HL-60 (cell line): ENCODE results near the gene DCDC2C.

ENCODE experiments used
- CTCF ChIP-seq: IDR thresholded peaks from one replicate; pipeline ENCODE4 v1.5.1; 2011; ENCODE audit warnings: low read length, control low read depth, inconsistent platforms; ENCODE audit not compliant: insufficient read depth
- GABPA ChIP-seq: IDR thresholded peaks from 2 replicates; pipeline ENCODE4 v1.6.1; 2012; ENCODE audit warnings: low read depth
- POLR2AphosphoS5 ChIP-seq: IDR thresholded peaks from 2 replicates; pipeline ENCODE4 v1.6.1; 2012; ENCODE audit warnings: low read depth
- SPI1 ChIP-seq: IDR thresholded peaks from 2 replicates; pipeline ENCODE4 v1.6.1; 2012; ENCODE audit warnings: low read depth, mild to moderate bottlenecking, borderline replicate concordance
- TF ChIP-seq, protein P1 (sequence below): IDR thresholded peaks from 2 replicates; pipeline ENCODE4 v1.6.1; 2012; ENCODE audit warnings: low read depth; ENCODE audit not compliant: insufficient replicate concordance

DNA sequence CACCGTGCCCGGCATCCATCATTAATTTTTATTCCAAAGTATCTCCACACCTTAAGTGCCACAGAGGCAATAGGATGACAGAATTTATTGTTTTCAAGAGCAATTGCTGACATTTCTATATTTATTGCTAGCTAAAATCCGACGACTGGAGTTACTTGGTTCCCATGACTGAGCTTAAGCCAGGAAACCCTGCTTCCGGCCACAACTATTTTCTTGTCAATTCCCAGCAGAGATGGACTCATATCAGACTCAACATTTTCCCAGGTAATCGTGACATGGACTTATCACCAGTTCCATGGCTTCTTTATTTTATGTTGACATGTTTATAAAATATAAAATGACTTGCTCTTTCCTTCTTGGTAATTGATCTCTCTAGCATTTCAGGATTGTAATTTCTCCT lies 20.6 kb upstream of the DCDC2C start:
- TF ChIP-seq POLR2AphosphoS5 (no peak), CTCF (no peak), SPI1 (no peak), GABPA (no peak)
- TF ChIP-seq, protein P1, sequence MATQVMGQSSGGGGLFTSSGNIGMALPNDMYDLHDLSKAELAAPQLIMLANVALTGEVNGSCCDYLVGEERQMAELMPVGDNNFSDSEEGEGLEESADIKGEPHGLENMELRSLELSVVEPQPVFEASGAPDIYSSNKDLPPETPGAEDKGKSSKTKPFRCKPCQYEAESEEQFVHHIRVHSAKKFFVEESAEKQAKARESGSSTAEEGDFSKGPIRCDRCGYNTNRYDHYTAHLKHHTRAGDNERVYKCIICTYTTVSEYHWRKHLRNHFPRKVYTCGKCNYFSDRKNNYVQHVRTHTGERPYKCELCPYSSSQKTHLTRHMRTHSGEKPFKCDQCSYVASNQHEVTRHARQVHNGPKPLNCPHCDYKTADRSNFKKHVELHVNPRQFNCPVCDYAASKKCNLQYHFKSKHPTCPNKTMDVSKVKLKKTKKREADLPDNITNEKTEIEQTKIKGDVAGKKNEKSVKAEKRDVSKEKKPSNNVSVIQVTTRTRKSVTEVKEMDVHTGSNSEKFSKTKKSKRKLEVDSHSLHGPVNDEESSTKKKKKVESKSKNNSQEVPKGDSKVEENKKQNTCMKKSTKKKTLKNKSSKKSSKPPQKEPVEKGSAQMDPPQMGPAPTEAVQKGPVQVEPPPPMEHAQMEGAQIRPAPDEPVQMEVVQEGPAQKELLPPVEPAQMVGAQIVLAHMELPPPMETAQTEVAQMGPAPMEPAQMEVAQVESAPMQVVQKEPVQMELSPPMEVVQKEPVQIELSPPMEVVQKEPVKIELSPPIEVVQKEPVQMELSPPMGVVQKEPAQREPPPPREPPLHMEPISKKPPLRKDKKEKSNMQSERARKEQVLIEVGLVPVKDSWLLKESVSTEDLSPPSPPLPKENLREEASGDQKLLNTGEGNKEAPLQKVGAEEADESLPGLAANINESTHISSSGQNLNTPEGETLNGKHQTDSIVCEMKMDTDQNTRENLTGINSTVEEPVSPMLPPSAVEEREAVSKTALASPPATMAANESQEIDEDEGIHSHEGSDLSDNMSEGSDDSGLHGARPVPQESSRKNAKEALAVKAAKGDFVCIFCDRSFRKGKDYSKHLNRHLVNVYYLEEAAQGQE: no peak
